Left cardiac atrium (tissue), 4 donors: Measurements from ENCODE around the gene SHC3. TPM values are rescaled to one million over a fixed set of nuclear protein-coding genes. Genes with fewer than 3 reads are reported as not detected.

Experiments used
- ATAC-seq, 2 donors: fragments of 200-7000 bp; cut with Tn5 transposase; one replicate each; pipeline ENCODE4 v1.9.1; 2020; ENCODE audit warnings: mild to moderate bottlenecking in 2 of 2, moderate library complexity in 2 of 2
- DNase-seq: peaks from one replicate; pipeline ENCODE4 v3.0.0-alpha.2; 2020
- intact Hi-C, 2 donors: fragments of 100-400 bp; cut with DNase I; formaldehyde crosslinking; loops; one replicate each; pipeline versions ENCODE4 v1.14.1 to v1.15.1; 2022 to 2023
- total RNA-seq, 2 donors: library from RNA; stranded (reverse); fragmentation: NEBNext Ultra II Directional; extraction: Animal tissue kit (Norgen Biotek cat#: 25700); gene quantifications; one replicate each; pipeline ENCODE4 v1.2.1, GENCODE V29; 2021
- donor health status: DM: no; HTN: yes; CAD: no.
- donor health status: DM: no; HTN: yes; CAD: no; lungs with severe emphysema.
- donor health status: DM: yes; HTN: yes; CAD: no.
- donor health status: Dilated cardiomyopathy.

Gene SHC3
- total RNA-seq, 2 donors from 2014 or later = 1.5 to 2.7 TPM

- DNase-seq (no peak), ATAC-seq (no peak)
- intact Hi-C loops = no loop called here
Measured at GRCh38 chr9:89189215-89189614, 10.6 kb upstream of the SHC3 start.

GRCh38 chr9:89187950-89188349, 9.3 kb upstream of the SHC3 start:
- DNase-seq = no peak
- ATAC-seq = no peak
- intact Hi-C loops = no loop called here

- DNase-seq (no peak), ATAC-seq (no peak)
- intact Hi-C loops = no loop called here
Measured at GRCh38 chr9:89187541-89187940, 8.9 kb upstream of the SHC3 start.

- no peak for ATAC-seq
- intact Hi-C loops = no loop called here
- no peak for DNase-seq
Measured at GRCh38 chr9:89186960-89187359, 8.3 kb upstream of the SHC3 start.

GRCh38 chr9:89185980-89186379, 7.4 kb upstream of the SHC3 start:
- ATAC-seq = no peak
- intact Hi-C loops = no loop called here
- no peak for DNase-seq

GRCh38 chr9:89183146-89183545, 4.5 kb upstream of the SHC3 start:
- ATAC-seq = no peak
- DNase-seq = no peak
- intact Hi-C loops = no loop called here

- intact Hi-C loops = no loop called here
- no peak for DNase-seq
Measured at GRCh38 chr9:89182369-89182768, 3.8 kb upstream of the SHC3 start.

GRCh38 chr9:89179895-89180734, 1.5 kb upstream of the SHC3 start:
- ATAC-seq = peak; percentile 97
- intact Hi-C loops = no loop called here

More at GRCh38 chr9:89182369-89182768, 3.8 kb upstream of the SHC3 start:
- ATAC-seq = no peak

GRCh38 chr9:89179540-89179894, 899 bp upstream of the SHC3 start:
- peak in 1 of 2 donors; percentile 3 for ATAC-seq
- DNase-seq = no peak
- intact Hi-C loops = no loop called here

More at GRCh38 chr9:89179895-89180734, 1.5 kb upstream of the SHC3 start:
- peak; percentile 92 for DNase-seq

- intact Hi-C loops = no loop called here
Measured at GRCh38 chr9:89178830-89179539, 367 bp upstream of the SHC3 start.

GRCh38 chr9:89177012-89177943, 1.3 kb downstream of the SHC3 start:
- ATAC-seq = no peak
- no peak for DNase-seq
- intact Hi-C loops = no loop called here

More at GRCh38 chr9:89178830-89179539, 367 bp upstream of the SHC3 start:
- no peak for ATAC-seq
- DNase-seq = no peak

- DNase-seq (no peak), ATAC-seq (no peak)
- intact Hi-C loops = no loop called here
Measured at GRCh38 chr9:89175828-89176261, 2.8 kb downstream of the SHC3 start.

- DNase-seq (no peak), ATAC-seq (no peak)
- intact Hi-C loops = no loop called here
Measured at GRCh38 chr9:89174291-89174690, 4.3 kb downstream of the SHC3 start.

GRCh38 chr9:89173072-89173471, 5.5 kb downstream of the SHC3 start:
- ATAC-seq = no peak
- DNase-seq = no peak
- intact Hi-C loops = no loop called here

GRCh38 chr9:89172398-89172797, 6.2 kb downstream of the SHC3 start:
- no peak for DNase-seq
- no peak for ATAC-seq
- intact Hi-C loops = no loop called here

- intact Hi-C loops = no loop called here
- no peak for DNase-seq
- ATAC-seq = peak in 1 of 2 donors; percentile 34
Measured at GRCh38 chr9:89171693-89172092, 6.9 kb downstream of the SHC3 start.

- intact Hi-C loops = no loop called here
- ATAC-seq (peak in 1 of 2 donors; percentile 23), DNase-seq (no peak)
Measured at GRCh38 chr9:89171231-89171630, 7.4 kb downstream of the SHC3 start.

GRCh38 chr9:89168901-89169813, 9.5 kb downstream of the SHC3 start:
- no peak for ATAC-seq
- intact Hi-C loops = no loop called here
- no peak for DNase-seq
